Activated CD4-positive, alpha-beta memory T cell treated with anti-CD3 and anti-CD28 coated beads, Interleukin-2, amount 10 ng/mL, durations not matched to agents 7 days and 5 days (primary cell): ENCODE data around the gene WDR54. TPM values are rescaled to one million over a fixed set of nuclear protein-coding genes. Genes with fewer than 3 reads are reported as not detected.

ENCODE experiments used
- CTCF ChIA-PET: fragments of 350-600 bp; sonication (Branson Sonifier 250); formaldehyde crosslinking; loops from one replicate; lab custom pipeline; 2021; ENCODE audit warnings: antibody characterized with exemption, inconsistent platforms; lab: Charles Lee
- POLR2A ChIA-PET: fragments of 350-600 bp; sonication (Branson Sonifier 250); formaldehyde crosslinking; loops from one replicate; lab custom pipeline; 2021; ENCODE audit warnings: antibody characterized with exemption; lab: Charles Lee
- DNase-seq: peaks from one replicate; pipeline ENCODE4 v3.0.0-alpha.2; 2020
- H3K27ac Mint-ChIP-seq: one replicate; pipeline ENCODE4 v1.8.0; 2021; ENCODE audit warnings: mild to moderate bottlenecking, mixed read lengths
- H3K27me3 Mint-ChIP-seq: one replicate; pipeline ENCODE4 v1.8.0; 2021; ENCODE audit warnings: mixed read lengths
- H3K36me3 Mint-ChIP-seq: one replicate; pipeline ENCODE4 v1.8.0; 2021; ENCODE audit warnings: low read depth, mixed read lengths
- H3K4me1 Mint-ChIP-seq: one replicate; pipeline ENCODE4 v1.8.0; 2021; ENCODE audit warnings: mixed read lengths
- H3K4me3 Mint-ChIP-seq: one replicate; pipeline ENCODE4 v1.8.0; 2021; ENCODE audit warnings: mild to moderate bottlenecking, mixed read lengths
- H3K9me3 Mint-ChIP-seq: one replicate; pipeline ENCODE4 v1.8.0; 2021; ENCODE audit warnings: mixed read lengths
- total RNA-seq, 2 experiments: library from RNA; stranded (reverse); gene quantifications; one replicate each; pipeline ENCODE4 v1.2.3, GENCODE V29; 2021

The WDR54 gene
- total RNA-seq, 2 experiments from 2014 or later: 102 to 105 TPM

DNA sequence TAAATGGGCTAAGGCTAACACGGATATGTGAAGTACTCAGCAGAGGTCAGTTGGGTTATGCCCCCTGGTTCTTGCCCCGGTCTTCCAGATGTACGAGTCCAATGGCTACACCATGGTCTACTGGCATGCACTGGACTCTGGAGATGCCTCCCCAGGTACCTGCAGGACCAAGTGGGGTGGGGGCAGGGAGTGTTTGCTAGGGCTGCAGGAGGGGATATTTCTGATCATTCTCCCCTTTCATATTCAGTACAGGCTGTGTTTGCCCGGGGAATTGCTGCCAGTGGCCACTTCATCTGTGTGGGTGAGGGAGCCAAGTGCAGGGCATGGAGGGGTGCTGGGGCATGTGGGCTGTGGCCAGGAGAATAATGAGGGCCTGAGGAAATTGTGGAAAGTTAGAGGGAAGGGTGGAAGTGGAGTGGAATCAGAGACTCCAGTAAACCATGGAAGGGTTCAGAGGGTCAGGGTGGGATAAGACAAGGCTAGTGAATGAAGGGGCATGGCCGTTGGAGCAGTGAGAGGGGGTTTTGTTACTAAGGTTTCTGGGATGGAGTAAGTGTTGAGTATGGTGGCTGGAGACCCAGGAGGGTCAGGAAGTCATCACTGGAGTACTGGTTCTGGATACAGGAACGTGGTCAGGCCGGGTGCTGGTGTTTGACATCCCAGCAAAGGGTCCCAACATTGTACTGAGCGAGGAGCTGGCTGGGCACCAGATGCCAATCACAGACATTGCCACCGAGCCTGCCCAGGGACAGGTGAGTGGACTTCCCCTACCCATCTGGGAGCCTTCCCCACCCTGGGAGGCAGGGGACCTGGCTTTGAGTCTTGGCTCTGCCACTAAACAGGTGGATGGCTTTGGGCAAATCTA, 1.9 kb downstream of the WDR54 start:
- CTCF ChIA-PET: interaction anchor here (3.1 kb wide), 1 partner anchor 30 kb away, joined by 23 read pairs; the partner anchor contains the start of gene INO80B
- Mint-ChIP-seq H3K9me3 (no peaks in the 10 kb centered on the region), H3K27ac (peak overlapping the region; percentile 95)

DNA sequence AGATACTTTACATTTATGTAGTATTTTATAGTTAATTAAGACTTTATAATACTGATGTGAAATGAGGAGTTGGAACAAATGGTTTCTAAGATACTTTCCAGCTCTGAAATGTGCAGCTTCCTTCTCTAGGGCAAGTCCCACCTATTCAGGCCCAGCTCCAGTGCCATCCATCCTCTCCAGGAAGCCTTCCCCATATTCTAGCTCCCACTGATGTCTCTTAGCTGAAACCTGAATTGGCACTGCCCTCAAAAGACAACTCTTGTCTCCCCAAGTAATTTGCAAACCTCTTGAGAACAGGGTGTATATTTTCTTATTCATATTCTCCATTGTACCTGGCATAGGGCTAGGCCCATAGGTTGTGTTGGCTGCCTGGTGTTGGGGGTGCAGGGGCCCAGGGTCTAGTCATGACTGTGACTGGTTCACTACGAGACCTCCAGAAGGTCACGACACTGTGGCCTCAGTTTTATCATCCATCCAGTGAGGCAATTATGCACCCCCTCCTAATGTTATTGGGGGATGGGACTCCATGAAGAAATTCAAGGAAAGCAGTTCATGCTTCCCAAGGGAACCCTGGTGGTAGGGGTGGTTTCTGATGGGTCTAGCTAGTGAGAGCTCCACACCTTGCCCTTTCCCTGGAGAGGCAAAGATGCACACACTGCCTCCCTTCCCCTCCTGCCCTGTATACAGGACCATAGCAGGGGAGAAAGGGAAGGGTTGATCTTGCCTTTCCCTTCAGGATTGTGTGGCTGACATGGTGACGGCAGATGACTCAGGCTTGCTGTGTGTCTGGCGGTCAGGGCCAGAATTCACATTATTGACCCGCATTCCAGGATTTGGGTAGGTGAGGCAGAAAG, 2.8 kb downstream of the WDR54 start:
- no peaks in the 10 kb centered on the region for H3K9me3 Mint-ChIP-seq
- H3K27me3 Mint-ChIP-seq: peaks cover 4% of the 10 kb centered on the region
- POLR2A ChIA-PET: interaction anchor here (0.6 kb wide), 1 partner anchor 120 kb away, joined by 3 read pairs; no protein-coding TSS in a partner anchor
- DNase-seq: no peak
- H3K4me3 Mint-ChIP-seq: no peak overlapping the region
- CTCF ChIA-PET: no interaction called here
- H3K36me3 Mint-ChIP-seq: peaks cover 32% of the 10 kb centered on the region
- no peak overlapping the region for H3K27ac Mint-ChIP-seq
- H3K4me1 Mint-ChIP-seq: peaks cover 29% of the 10 kb centered on the region

More for the DNA sequence above, 1.9 kb downstream of the WDR54 start:
- POLR2A ChIA-PET: no interaction called here
- peaks cover 29% of the 10 kb centered on the region for H3K4me1 Mint-ChIP-seq
- peaks cover 32% of the 10 kb centered on the region for H3K36me3 Mint-ChIP-seq
- DNase-seq: no peak
- H3K4me3 Mint-ChIP-seq: peak overlapping the region; percentile 94
- H3K27me3 Mint-ChIP-seq: peaks cover 4% of the 10 kb centered on the region

GRCh38 chr2:74424995-74425406, 3.5 kb downstream of the WDR54 start:
- Mint-ChIP-seq H3K4me1 (peaks cover 29% of the 10 kb centered on the region), H3K4me3 (no peak overlapping the region), H3K27ac (no peak overlapping the region), H3K36me3 (peaks cover 32% of the 10 kb centered on the region), H3K27me3 (peaks cover 4% of the 10 kb centered on the region), H3K9me3 (no peaks in the 10 kb centered on the region)
- DNase-seq: no peak
- CTCF ChIA-PET: no interaction called here
- POLR2A ChIA-PET: interaction anchor here (0.6 kb wide), 1 partner anchor 120 kb away, joined by 3 read pairs; no protein-coding TSS in a partner anchor

DNA sequence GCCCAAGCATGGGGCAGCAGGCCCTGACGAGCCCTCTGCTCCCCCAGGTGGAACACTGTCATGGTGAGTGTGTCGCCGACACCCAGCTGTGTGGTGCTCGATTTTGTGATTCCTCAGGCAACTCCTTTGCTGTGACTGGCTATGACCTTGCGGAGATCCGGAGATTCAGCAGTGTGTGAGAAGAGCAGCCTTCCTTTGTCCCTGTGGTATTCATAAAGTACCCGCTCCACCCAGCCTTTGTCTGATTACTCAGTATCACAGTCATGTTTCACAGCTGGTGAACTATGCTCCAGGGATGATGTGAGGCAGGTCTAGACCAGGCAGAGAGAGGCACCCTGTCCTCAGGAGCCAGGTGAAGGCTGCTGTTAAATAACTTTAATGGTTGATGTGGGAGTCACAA, 4.0 kb downstream of the WDR54 start:
- Mint-ChIP-seq H3K27me3 (no peaks in the 10 kb centered on the region), H3K9me3 (no peaks in the 10 kb centered on the region), H3K4me3 (no peak overlapping the region), H3K36me3 (peaks cover 32% of the 10 kb centered on the region), H3K4me1 (peaks cover 25% of the 10 kb centered on the region), H3K27ac (no peak overlapping the region)
- POLR2A ChIA-PET: no interaction called here
- DNase-seq: no peak
- CTCF ChIA-PET: no interaction called here

GRCh38 chr2:74426181-74426758, 4.7 kb downstream of the WDR54 start:
- Mint-ChIP-seq H3K27ac (no peak overlapping the region), H3K36me3 (peaks cover 29% of the 10 kb centered on the region), H3K4me1 (peaks cover 21% of the 10 kb centered on the region), H3K9me3 (no peaks in the 10 kb centered on the region), H3K27me3 (no peaks in the 10 kb centered on the region), H3K4me3 (no peak overlapping the region)
- ChIA-PET POLR2A (no interaction called here), CTCF (no interaction called here)
- no peak for DNase-seq

DNA sequence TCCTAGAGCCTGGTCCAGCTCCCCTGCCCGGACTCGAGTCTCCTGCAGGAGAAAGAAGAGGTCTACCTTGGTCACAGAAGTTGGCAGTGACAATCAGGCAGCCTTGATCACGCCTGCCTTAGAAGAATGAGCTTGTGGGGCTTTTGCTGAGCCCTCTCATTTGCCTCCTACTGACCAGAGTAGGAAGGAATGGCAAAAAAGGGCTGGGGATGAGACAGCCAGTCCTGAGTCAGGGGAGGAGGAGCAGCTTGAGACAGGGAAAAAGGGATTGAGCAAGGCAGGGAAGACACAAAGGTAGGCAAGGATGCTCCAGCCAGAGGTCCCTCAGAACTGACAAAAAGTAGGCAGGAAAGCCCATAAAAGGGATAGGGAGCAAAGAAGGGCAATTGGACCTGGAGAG, 6.0 kb downstream of the WDR54 start:
- H3K27ac Mint-ChIP-seq: no peak overlapping the region
- peaks cover 14% of the 10 kb centered on the region for H3K4me1 Mint-ChIP-seq
- no peak for DNase-seq
- H3K36me3 Mint-ChIP-seq: peaks cover 28% of the 10 kb centered on the region
- no peak overlapping the region for H3K4me3 Mint-ChIP-seq
- ChIA-PET POLR2A (interaction anchor here (1.1 kb wide), 1 partner anchor 27 kb away, joined by 3 read pairs; the partner anchor contains the start of gene INO80B), CTCF (no interaction called here)
- no peaks in the 10 kb centered on the region for H3K27me3 Mint-ChIP-seq
- no peaks in the 10 kb centered on the region for H3K9me3 Mint-ChIP-seq

GRCh38 chr2:74428675-74429074, 7.1 kb downstream of the WDR54 start:
- CTCF ChIA-PET: no interaction called here
- Mint-ChIP-seq H3K4me3 (no peak overlapping the region), H3K36me3 (peaks cover 18% of the 10 kb centered on the region), H3K27ac (no peak overlapping the region), H3K27me3 (no peaks in the 10 kb centered on the region), H3K9me3 (no peaks in the 10 kb centered on the region), H3K4me1 (peaks cover 3% of the 10 kb centered on the region)
- POLR2A ChIA-PET: no interaction called here
- no peak for DNase-seq

DNA sequence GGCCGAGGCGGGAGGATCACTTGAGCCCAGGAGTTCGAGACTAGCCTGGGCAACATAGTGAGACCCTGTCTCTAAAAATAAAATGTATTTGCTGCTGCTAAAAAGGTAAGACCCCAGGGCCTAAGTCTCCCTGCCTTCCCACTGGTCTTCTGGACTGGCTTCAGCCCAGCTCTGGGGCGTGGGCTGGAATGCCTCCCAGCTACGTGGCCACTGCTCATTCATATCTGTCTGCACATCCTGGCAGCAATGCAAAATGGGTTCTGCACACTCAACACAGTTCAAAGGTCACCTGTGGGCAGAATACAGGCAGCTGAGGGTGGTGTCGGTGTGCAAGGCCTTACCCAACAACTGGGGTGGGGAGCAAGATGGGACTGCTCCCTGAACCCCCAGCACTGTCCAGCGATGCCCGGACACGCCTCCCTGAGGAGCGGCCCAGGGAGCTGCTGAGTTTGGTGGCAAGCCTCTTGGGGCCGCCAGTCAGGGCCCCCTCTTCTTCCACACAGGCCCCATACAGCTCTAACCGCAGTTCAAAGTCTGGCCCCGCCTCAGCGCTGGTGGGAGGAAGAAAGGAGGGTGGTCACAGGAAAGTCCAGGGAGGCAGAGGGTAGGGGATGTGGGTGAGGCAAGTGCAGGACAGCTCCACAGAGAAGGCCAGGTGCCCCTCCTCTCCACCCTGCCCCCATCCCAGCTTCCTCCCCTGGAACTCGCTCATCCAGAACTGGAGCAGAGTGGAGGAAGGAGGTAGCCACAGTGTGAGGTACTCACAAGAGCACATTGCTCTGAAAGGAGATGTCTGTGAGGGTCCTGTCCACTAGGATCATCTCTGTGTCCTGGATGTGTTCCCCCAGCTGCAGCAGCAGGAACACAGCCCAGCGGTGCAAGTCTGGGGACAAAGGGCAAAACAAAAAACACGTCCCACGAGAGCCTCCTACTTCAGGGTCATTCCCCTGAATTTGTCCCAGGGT, 8.2 kb downstream of the WDR54 start:
- Mint-ChIP-seq H3K4me3 (no peak overlapping the region), H3K36me3 (peaks cover 11% of the 10 kb centered on the region), H3K27me3 (no peaks in the 10 kb centered on the region), H3K9me3 (no peaks in the 10 kb centered on the region), H3K27ac (no peak overlapping the region), H3K4me1 (no peaks in the 10 kb centered on the region)
- ChIA-PET POLR2A (interaction anchor here (0.6 to 1.0 kb wide), 2 partner anchors 13 to 25 kb away, joined by 3 read pairs; partner anchors contain the start of gene INO80B), CTCF (no interaction called here)
- DNase-seq: no peak

DNA sequence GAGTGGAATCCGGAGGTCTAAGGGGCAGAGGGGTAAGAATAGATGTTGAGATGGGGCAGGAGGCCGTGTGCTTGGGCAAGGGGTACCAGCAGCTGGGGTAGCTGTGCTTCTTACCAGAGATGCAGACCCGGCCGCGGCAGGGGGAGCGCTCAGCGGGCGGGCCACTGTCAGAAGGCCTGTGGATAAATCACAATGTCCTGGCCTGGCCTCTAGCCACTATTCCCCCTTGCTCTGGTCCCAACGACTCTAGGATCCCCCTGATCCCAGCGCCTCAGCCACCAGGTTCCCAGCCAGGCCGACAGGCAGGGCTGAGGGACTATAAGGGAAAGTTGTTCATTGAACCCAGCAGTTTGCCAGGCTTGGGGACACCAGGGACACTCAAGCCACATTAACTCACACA, 9.0 kb downstream of the WDR54 start:
- Mint-ChIP-seq H3K9me3 (no peaks in the 10 kb centered on the region), H3K36me3 (peaks cover 3% of the 10 kb centered on the region)
- CTCF ChIA-PET: interaction anchor here (1.3 kb wide), 1 partner anchor 10 kb away, joined by 4 read pairs; no protein-coding TSS in a partner anchor

GRCh38 chr2:74436111-74436805, 14.7 kb downstream of the WDR54 start:
- no peak overlapping the region for H3K27ac Mint-ChIP-seq
- POLR2A ChIA-PET: no interaction called here
- no peaks in the 10 kb centered on the region for H3K9me3 Mint-ChIP-seq
- no peak for DNase-seq
- peaks cover 5% of the 10 kb centered on the region for H3K4me1 Mint-ChIP-seq
- no peak overlapping the region for H3K4me3 Mint-ChIP-seq
- no peaks in the 10 kb centered on the region for H3K36me3 Mint-ChIP-seq
- CTCF ChIA-PET: no interaction called here
- peaks cover 28% of the 10 kb centered on the region for H3K27me3 Mint-ChIP-seq

More for the DNA sequence above, 9.0 kb downstream of the WDR54 start:
- DNase-seq: no peak
- POLR2A ChIA-PET: interaction anchor here (1.2 kb wide), 1 partner anchor 13 kb away, joined by 4 read pairs; no protein-coding TSS in a partner anchor
- no peaks in the 10 kb centered on the region for H3K4me1 Mint-ChIP-seq
- no peak overlapping the region for H3K27ac Mint-ChIP-seq
- H3K27me3 Mint-ChIP-seq: no peaks in the 10 kb centered on the region
- no peak overlapping the region for H3K4me3 Mint-ChIP-seq

DNA sequence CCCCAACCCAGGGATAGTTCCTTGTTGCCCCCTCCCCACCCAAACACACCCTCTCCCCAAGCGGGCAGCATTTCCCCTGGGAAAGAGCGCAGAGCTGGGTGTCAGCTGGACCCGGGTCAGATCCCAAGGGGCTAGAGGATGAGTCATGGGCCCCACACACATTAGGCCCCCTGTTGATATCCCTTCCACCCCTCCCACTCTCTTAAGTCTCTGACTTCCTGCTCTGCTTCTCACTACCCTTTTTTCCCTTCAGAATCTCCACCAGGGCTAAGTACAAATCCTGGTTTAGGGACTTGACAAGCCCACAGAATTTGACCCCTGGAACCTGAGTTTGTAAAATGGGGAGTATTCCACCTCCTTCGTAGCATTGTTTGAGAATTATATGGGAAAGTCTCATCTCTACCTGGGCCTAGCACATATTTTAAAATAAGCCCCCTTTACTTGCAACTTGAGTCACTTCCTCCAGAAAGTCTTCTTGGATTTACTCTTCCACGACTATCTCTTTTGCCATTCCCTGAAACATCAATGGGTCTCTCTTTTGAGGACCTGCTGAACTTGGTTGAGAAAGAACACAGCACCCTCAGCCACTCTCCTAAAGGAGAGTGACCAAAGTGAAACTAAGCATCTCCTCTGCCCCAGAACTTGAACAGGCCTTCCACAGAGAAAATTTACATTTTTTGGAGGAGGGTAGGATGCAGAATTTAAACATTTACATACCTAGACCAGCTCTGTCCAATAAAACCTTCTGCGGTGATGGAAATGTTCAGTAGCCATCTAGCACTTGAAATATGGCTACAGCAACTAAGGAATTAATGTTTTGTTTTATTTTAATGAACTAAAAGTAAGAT, 15.5 kb downstream of the WDR54 start:
- peaks cover 8% of the 10 kb centered on the region for H3K4me1 Mint-ChIP-seq
- CTCF ChIA-PET: no interaction called here
- no peaks in the 10 kb centered on the region for H3K9me3 Mint-ChIP-seq
- H3K36me3 Mint-ChIP-seq: no peaks in the 10 kb centered on the region
- peaks cover 32% of the 10 kb centered on the region for H3K27me3 Mint-ChIP-seq
- no peak overlapping the region for H3K27ac Mint-ChIP-seq
- DNase-seq: no peak
- POLR2A ChIA-PET: no interaction called here
- H3K4me3 Mint-ChIP-seq: no peak overlapping the region
